Natural killer cell treated with Interleukin-12 subunit alpha and Interleukin-12 subunit beta and Interleukin-15 and Interleukin-18, amount 100 ng/mL, for 72 hours (primary cell): ENCODE data around the gene SNAPC4. TPM values are rescaled to one million over a fixed set of nuclear protein-coding genes. Genes with fewer than 3 reads are reported as not detected.

Source experiments
- ATAC-seq, 2 donors: fragments of 150-1000 bp; cut with Tn5 transposase in 1 of 2; sonication (Bioruptor Pico), chemical (Tn5 transposase) in 1 of 2; 2 replicates each; pipeline ENCODE4 v1.10.0; 2021
- DNase-seq: peaks from one replicate; pipeline ENCODE4 v3.0.0; 2022; ENCODE audit warnings: low spot score
- H3K27ac Mint-ChIP-seq, 2 donors: 1 replicate in 1 of 2; 2 replicates in 1 of 2; pipeline ENCODE4 v1.8.0; 2022; ENCODE audit warnings: mixed read lengths in 2 of 2, mild to moderate bottlenecking in 1 of 2, moderate library complexity in 1 of 2
- H3K27me3 Mint-ChIP-seq, 2 donors: 1 replicate in 1 of 2; 2 replicates in 1 of 2; pipeline ENCODE4 v1.8.0; 2022; ENCODE audit warnings: mixed read lengths in 2 of 2
- H3K36me3 Mint-ChIP-seq: one replicate; pipeline ENCODE4 v1.8.0; 2022; ENCODE audit warnings: mixed read lengths
- H3K4me1 Mint-ChIP-seq, 2 donors: 1 replicate in 1 of 2; 2 replicates in 1 of 2; pipeline ENCODE4 v1.8.0; 2022; ENCODE audit warnings: low read depth in 2 of 2, mixed read lengths in 2 of 2, mild to moderate bottlenecking in 1 of 2
- H3K4me3 Mint-ChIP-seq: one replicate; pipeline ENCODE4 v1.8.0; 2022; ENCODE audit warnings: mixed read lengths
- H3K9me3 Mint-ChIP-seq: 2 replicates; pipeline ENCODE4 v1.8.0; 2022; ENCODE audit warnings: mixed read lengths
- total RNA-seq, 2 donors: library from RNA; stranded (reverse); gene quantifications; one replicate each; pipeline ENCODE4 v1.2.3, GENCODE V29; 2022

SNAPC4 gene
- total RNA-seq, 2 donors from 2014 or later = 11.3 to 48.5 TPM

- DNase-seq (no peak), ATAC-seq (no peak)
- no peaks in the 10 kb centered on the region for H3K9me3 Mint-ChIP-seq
- no peak overlapping the region for H3K27ac Mint-ChIP-seq
- H3K4me3 Mint-ChIP-seq = no peak overlapping the region
- H3K4me1 Mint-ChIP-seq = no peaks in the 10 kb centered on the region
- H3K36me3 Mint-ChIP-seq = no peaks in the 10 kb centered on the region
- no peaks in the 10 kb centered on the region for H3K27me3 Mint-ChIP-seq
Observed at GRCh38 chr9:136351252-136351800, 48.6 kb downstream of the SNAPC4 start.

Other genes with a start within 250 kb of the SNAPC4 start
- gene LHX3, start 195.0 kb downstream of the SNAPC4 start, total RNA-seq = under 1 TPM in 1 of 2 donors, not detected in 1; 0.12 TPM
- 10 to 100 TPM; 16.4 to 27.3 TPM for gene QSOX2, start 154.4 kb downstream of the SNAPC4 start, total RNA-seq
- gene CCDC187, start 96.1 kb downstream of the SNAPC4 start, total RNA-seq = not detected
- 1 to 10 TPM; 1.7 to 2.3 TPM for gene GPSM1, start 72.6 kb downstream of the SNAPC4 start, total RNA-seq
- 10 to 100 TPM; 30.0 to 41.2 TPM for gene DNLZ, start 36.4 kb downstream of the SNAPC4 start, total RNA-seq
- 1 to 10 TPM; 2.8 to 9.4 TPM for gene CARD9, start 26.5 kb downstream of the SNAPC4 start, total RNA-seq
- gene ENTR1, start 10.4 kb upstream of the SNAPC4 start, total RNA-seq = 10 to 100 TPM; 24.1 to 86.6 TPM
- 100 to 1,000 TPM in 1 of 2 donors, 10 to 100 TPM in 1; 66.2 to 107 TPM for gene PMPCA, start 10.5 kb upstream of the SNAPC4 start, total RNA-seq
- gene INPP5E, start 39.7 kb upstream of the SNAPC4 start, total RNA-seq = 10 to 100 TPM; 10.4 to 18.1 TPM
- gene SEC16A, start 82.9 kb upstream of the SNAPC4 start, total RNA-seq = 100 to 1,000 TPM; 104 to 121 TPM
- 10 to 100 TPM; 57.3 to 85.0 TPM for gene NOTCH1, start 145.9 kb upstream of the SNAPC4 start, total RNA-seq